GM10248 (cell line): ENCODE results near the gene ZMPSTE24.

Experiments
- CTCF ChIA-PET: fragments of 300-600 bp; sonication (Branson Sonifier 250); formaldehyde crosslinking; extraction: SDS; loops from one replicate; lab custom pipeline; 2021; ENCODE audit warnings: antibody characterized with exemption; lab: Yijun Ruan, JAX
- POLR2A ChIA-PET: fragments of 350-650 bp; sonication (Branson Sonifier 250); formaldehyde crosslinking; extraction: SDS; loops from one replicate; lab custom pipeline; 2020; ENCODE audit warnings: antibody characterized with exemption; lab: Yijun Ruan, JAX
- DNase-seq: peaks from one replicate; pipeline ENCODE4 v3.0.0; 2012; ENCODE audit errors: extremely low spot score
- CTCF ChIP-seq: IDR thresholded peaks from 2 replicates; pipeline ENCODE4 v1.5.1; 2012; ENCODE audit warnings: mild to moderate bottlenecking, low read depth; ENCODE audit errors: extremely low read depth, missing control alignments, control extremely low read depth

Gene ZMPSTE24

DNA sequence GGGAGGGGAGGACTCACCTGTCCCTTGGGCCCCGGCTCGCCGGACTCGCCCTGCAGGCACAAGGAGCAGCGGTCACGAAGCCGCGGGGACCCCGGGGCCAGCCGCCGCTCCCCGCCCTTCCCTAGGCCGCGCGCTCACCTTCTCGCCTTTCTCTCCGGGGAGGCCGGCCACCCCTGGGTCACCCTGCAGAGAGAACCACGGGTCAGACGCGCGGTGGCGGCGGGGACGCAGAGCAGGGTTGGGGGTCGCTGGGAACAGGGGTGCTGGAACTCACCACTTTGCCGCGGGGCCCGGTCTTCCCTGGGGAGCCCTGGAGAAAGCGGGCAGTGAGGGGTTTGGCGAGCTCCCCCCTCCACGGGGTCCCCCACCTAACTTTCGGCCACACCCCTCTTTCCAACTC, 45.8 kb downstream of the ZMPSTE24 start:
- POLR2A ChIA-PET: no interaction called here
- CTCF ChIA-PET: interaction anchor here (3.1 kb wide), 1 partner anchor 12 kb away, joined by 16 read pairs; no protein-coding TSS in a partner anchor
- no peak for DNase-seq
- TF ChIP-seq CTCF: no peak

DNA sequence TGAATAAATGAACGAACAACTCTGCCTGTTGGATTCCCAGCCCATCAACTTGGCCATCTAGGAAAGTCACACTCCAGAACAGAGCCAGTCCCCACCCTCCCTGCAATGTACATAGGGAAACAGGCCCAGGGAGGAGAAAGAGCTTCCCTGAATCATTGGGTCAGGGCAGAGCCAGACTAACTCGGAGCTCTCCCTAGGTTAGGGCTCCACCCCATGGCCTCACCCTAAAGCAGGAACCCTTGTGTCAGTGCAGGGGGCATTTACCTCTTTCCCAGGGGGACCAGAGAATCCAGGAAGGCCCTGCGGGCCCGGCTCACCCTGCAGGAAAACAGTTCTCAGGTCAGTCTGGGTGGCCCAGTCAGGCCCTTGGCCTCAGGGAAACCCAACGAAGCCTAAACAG, 47.4 kb downstream of the ZMPSTE24 start:
- DNase-seq: no peak
- ChIA-PET POLR2A (interaction anchor here (0.7 kb wide), 1 partner anchor 8 kb away, joined by 5 read pairs; no protein-coding TSS in a partner anchor), CTCF (interaction anchor here (0.9 to 3.1 kb wide), 5 partner anchors 10 to 163 kb away, joined by 3 to 16 read pairs (median 3); no protein-coding TSS in a partner anchor)
- no peak for TF ChIP-seq CTCF

- TF ChIP-seq CTCF: no peak
- CTCF ChIA-PET: interaction anchor here (1.0 to 3.1 kb wide), 3 partner anchors 10 to 153 kb away, joined by 3 to 16 read pairs (median 3); no protein-coding TSS in a partner anchor
- DNase-seq: no peak
- POLR2A ChIA-PET: no interaction called here
These were observed 47.8 kb downstream of the ZMPSTE24 start for GRCh38 chr1:40305871-40306270.

- no peak for DNase-seq
- no peak for TF ChIP-seq CTCF
- CTCF ChIA-PET: interaction anchor here (1.4 to 3.1 kb wide), 2 partner anchors 9 to 32 kb away, joined by 3 to 16 read pairs; no protein-coding TSS in a partner anchor
- POLR2A ChIA-PET: no interaction called here
These were observed 48.3 kb downstream of the ZMPSTE24 start for GRCh38 chr1:40306296-40306695.

- no peak for TF ChIP-seq CTCF
- ChIA-PET CTCF (interaction anchor here (1.1 kb wide), 1 partner anchor 31 kb away, joined by 3 read pairs; no protein-coding TSS in a partner anchor), POLR2A (no interaction called here)
- no peak for DNase-seq
These were observed 49.1 kb downstream of the ZMPSTE24 start for GRCh38 chr1:40307186-40307585.

- ChIA-PET CTCF (interaction anchor here (1.1 kb wide), 1 partner anchor 30 kb away, joined by 3 read pairs; no protein-coding TSS in a partner anchor), POLR2A (no interaction called here)
- TF ChIP-seq CTCF: no peak
- DNase-seq: no peak
These were observed 50.1 kb downstream of the ZMPSTE24 start for GRCh38 chr1:40308036-40308727.
